Fibroblast of the aortic adventitia (primary cell): Measurements from ENCODE around the gene CIROP. TPM values are rescaled to one million over a fixed set of nuclear protein-coding genes. Genes with fewer than 3 reads are reported as not detected.

Experiments used
- DNase-seq: peaks from one replicate; pipeline ENCODE4 v3.0.0-alpha.2; 2010; ENCODE audit warnings: low read depth
- H3K4me3 ChIP-seq: 2 replicates; pipeline ENCODE4 v1.5.1; 2011; ENCODE audit warnings: low read depth, mild to moderate bottlenecking, control low read depth, low read length, moderate library complexity
- CTCF ChIP-seq: IDR thresholded peaks from 2 replicates; pipeline ENCODE4 v1.5.1; 2011; ENCODE audit warnings: mild to moderate bottlenecking, low read length, control low read depth, inconsistent platforms; ENCODE audit not compliant: insufficient read depth
- total RNA-seq: library from RNA; depleted of rRNA; stranded (reverse); fragments of >200 nt; gene quantifications from 2 replicates; pipeline ENCODE4 v1.2.3, GENCODE V29; 2012; ENCODE audit warnings: low replicate concordance

Gene CIROP
- total RNA-seq, result 1.8 TPM in 1 of 2 replicates, not detected in the other

GRCh38 chr14:23104591-23105347 is at the start of gene CIROP:
Gene CIROP (minus strand): TSS chr14:23104989. CDS start chr14:23104920, 69 bp downstream.
- no peak for TF ChIP-seq CTCF
- no peak within 1 kb of the TSS for H3K4me3 ChIP-seq

GRCh38 chr14:23153851-23154796 is 49.3 kb upstream of the CIROP start:
- peak overlapping the region; percentile 65 for H3K4me3 ChIP-seq
- no peak for TF ChIP-seq CTCF
- peak; percentile 97 for DNase-seq

More at GRCh38 chr14:23104591-23105347, at the start of gene CIROP:
- DNase-seq, result peak; percentile 34

- no peak for TF ChIP-seq CTCF
- no peak overlapping the region for H3K4me3 ChIP-seq
- no peak for DNase-seq
Observed at GRCh38 chr14:23151342-23151741, 46.6 kb upstream of the CIROP start.

GRCh38 chr14:23149745-23150144 is 45.0 kb upstream of the CIROP start:
- no peak for TF ChIP-seq CTCF
- no peak overlapping the region for H3K4me3 ChIP-seq
- DNase-seq, result no peak

- DNase-seq, result no peak
- H3K4me3 ChIP-seq, result no peak overlapping the region
- no peak for TF ChIP-seq CTCF
Observed at GRCh38 chr14:23148591-23149249, 43.9 kb upstream of the CIROP start.

- TF ChIP-seq CTCF, result no peak
- DNase-seq, result peak; percentile 72
- no peak overlapping the region for H3K4me3 ChIP-seq
Observed at GRCh38 chr14:23147676-23148075, 42.9 kb upstream of the CIROP start.
